CD1c-positive myeloid dendritic cell (primary cell): Measurements from ENCODE around the gene C1QTNF8.

Source experiments
- DNase-seq: peaks from one replicate; pipeline ENCODE4 v3.0.0-alpha.2; 2016; ENCODE audit errors: extremely low spot score

C1QTNF8 gene

GRCh38 chr16:1045310-1045992 lies 50.6 kb downstream of the C1QTNF8 start:
- no peak for DNase-seq

- no peak for DNase-seq
These were observed 51.4 kb downstream of the C1QTNF8 start for GRCh38 chr16:1044460-1045309.

- DNase-seq: no peak
These were observed 52.1 kb downstream of the C1QTNF8 start for GRCh38 chr16:1043881-1044451.

- no peak for DNase-seq
These were observed 53.2 kb downstream of the C1QTNF8 start for GRCh38 chr16:1042866-1043265.

- DNase-seq: no peak
These were observed 53.8 kb downstream of the C1QTNF8 start for GRCh38 chr16:1042049-1042744.

GRCh38 chr16:1040346-1040745 lies 55.7 kb downstream of the C1QTNF8 start:
- no peak for DNase-seq

- DNase-seq: no peak
These were observed 56.3 kb downstream of the C1QTNF8 start for GRCh38 chr16:1039762-1040161.

GRCh38 chr16:1038932-1039331 lies 57.1 kb downstream of the C1QTNF8 start:
- DNase-seq: no peak
